ENCODE data around the gene ZDHHC20. TPM values are rescaled to one million over a fixed set of nuclear protein-coding genes. Genes with fewer than 3 reads are reported as not detected.
"Not testable (repeated sequence)": the region's sequence is repeated elsewhere in the genome, so short reads cannot be mapped to it uniquely, and the experiment has no call there.

Gene ZDHHC20
- total RNA-seq, 1 experiment from 2014 or later, result 102 TPM

DNA sequence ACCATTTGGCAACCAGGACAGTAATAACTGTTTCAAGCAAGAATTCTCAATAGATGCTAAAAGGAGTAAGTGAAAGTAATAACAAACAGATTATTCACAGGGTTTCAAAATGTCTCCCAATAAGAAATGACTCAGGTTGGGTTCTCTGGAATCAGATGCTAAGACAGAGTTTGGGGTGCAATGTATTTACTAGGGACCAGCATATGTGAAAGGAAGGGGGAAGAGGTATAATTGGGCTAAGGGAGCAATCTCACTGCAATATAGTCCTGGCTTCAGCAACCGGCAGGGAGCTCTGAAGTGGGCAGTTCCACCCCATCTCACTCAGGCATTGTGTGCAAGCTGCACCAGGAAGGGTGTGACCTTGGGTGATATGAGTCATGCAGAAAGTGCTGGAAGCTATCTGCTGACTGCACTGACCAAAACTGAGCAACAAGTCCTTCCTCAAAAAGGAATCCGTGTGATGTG lies 23.4 kb downstream of the ZDHHC20 start:
- peak; percentile 88 for DNase-seq (ENCODE audit: low read depth)

DNA sequence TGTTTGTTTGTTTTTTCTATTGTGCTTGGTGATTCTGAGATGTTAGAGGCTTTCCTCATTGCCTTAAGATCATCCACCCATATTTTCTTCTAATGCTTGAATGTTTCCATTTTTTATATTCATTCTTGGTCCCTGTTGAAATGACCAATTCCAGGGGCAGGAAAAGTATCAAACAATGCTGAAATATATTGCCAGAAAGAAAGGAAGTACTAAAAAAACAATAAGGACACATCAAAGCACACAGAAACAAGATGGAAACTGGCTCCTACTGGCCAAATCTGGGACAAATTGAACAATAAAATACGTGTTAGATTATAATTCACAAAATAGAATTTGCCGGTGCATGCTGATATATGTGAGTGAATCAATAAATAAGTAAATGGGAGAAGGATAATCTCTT lies 23.9 kb downstream of the ZDHHC20 start:
- DNase-seq (ENCODE audit: low read depth), result no peak

DNA sequence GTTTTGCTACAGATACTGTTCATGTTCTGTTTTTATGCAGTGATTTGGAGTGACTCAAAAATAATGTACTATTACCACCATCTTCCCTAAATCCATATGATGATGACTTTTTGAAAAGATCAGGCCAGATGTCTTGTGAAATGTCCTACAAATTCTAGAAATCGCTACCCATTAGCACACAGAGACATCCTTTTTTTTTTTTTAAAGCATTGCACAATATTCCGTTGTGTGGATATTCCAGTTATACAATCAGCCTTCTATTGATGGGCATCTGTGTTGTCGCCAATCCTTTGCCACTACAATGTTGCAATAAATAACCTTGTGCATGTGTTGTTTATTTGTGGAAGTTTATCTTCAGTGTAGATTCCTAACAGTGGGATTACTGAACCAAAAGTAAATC lies 24.5 kb downstream of the ZDHHC20 start:
- no peak for DNase-seq (ENCODE audit: low read depth)

DNA sequence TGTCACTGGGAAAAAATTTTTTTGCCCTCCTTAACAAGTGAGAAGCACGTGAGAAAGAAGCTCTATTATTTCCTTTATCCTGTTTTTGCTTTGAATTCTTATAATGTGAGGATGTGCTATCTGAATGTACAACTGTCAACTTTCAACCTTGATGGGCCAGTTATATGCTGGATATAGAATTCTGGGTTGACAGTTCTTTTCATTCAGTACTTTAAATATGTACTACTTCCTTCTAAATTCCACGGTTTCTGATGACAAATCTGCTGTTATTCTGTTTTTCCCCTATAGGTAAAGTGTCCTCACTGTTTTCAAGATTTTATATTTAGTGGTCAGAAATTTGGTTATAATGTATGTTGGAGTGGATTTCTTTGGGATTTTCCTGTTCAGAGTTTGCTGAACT lies 29.9 kb downstream of the ZDHHC20 start:
- no peak for DNase-seq (ENCODE audit: low read depth)

DNA sequence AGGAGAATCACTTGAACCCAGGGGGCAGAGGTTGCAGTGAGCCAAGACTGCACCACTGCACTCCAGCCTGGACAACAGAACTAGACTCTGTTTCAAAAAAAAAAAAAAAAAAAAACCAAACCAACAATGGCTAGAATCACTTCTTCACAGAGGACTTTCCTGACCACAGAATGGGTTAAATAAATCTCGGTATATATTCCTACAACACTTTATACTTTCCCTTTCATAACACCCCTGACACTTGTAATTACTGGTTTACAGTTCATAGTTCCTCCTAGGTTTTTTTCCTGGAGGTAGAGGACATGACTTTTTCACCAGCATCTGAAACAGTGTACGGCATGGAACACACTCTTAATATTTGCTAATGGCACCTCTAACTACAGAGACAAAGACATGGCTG lies 31.4 kb downstream of the ZDHHC20 start:
- DNase-seq (ENCODE audit: low read depth), result no peak

DNA sequence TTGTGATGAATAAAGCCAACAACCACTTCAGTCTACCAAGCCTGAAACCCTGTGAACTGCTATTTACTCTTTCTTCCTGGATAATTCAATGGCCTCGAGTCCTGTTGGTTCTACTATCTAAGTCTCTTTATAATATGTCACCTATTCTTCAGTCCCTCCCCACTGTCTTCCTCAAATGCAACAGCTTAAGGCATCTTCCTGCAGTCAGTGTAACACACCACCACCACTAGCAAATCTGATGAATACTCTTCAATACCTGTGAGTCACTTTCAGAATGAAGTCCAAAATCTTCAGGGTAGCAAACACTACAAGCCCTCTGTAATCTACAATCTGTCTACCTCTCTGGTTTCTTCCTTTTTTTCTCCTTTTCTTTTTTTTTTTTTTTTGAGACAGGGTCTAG lies 32.9 kb downstream of the ZDHHC20 start:
- DNase-seq (ENCODE audit: low read depth), result no peak

DNA sequence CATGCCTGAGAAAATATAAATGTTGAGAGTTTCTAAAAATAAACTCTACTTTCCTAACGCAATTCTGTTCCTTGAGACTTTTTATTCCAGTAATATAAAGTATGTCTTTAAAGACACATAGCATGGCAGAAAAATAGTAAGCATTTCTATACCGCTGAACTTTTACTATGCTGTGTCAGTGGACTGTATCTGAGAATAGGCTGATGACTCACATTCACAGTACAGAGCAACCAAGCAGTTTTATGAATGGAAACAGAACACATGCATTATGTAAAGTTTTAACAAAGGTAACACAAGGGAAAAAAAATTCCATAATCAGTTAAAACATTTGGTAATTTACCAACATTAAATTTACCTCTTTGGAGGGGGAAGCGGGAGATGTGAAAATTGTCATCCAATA lies 38.4 kb downstream of the ZDHHC20 start:
- peak; percentile 37 for DNase-seq (ENCODE audit: low read depth)

DNA sequence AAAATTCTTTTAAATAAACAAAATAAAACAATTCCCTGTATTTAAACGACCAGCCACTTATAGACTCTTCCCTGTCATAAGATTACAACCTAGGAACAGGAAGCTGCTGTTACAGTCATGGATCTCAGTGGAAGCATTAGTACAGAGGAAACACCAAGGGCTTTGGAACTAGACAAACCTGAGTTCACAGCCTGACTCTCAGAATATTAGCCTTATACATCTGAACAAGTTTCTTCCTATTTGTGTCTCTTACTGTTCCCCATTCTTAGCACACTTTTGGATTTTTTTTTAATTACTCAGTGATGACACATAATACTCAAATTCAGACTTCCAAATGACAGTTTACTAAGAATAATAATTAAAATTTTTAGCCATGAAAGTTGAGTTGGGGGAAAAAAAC lies 46.1 kb downstream of the ZDHHC20 start:
- peak; percentile 10 for DNase-seq (ENCODE audit: low read depth)

DNA sequence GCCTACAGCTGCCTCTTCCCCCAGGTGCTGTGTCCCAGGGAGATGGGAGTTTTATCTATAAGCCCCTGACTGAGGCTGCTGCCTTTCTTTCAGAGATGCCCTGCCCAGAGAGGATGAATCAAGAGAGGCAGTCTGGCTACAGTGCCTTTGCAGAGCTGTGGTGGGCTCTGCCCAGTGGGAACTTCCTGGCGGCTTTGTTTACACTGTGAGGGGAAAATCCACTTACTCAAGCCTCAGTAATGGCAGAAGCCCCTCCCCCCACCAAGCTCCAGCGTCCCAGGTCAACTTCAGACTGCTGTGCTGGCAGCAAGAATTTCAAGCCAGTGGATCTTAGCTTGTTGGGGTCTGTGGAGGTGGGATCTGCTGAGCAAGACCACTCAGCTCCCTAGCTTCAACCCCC lies 48.6 kb downstream of the ZDHHC20 start:
- peak; percentile 9 for DNase-seq (ENCODE audit: low read depth)

DNA sequence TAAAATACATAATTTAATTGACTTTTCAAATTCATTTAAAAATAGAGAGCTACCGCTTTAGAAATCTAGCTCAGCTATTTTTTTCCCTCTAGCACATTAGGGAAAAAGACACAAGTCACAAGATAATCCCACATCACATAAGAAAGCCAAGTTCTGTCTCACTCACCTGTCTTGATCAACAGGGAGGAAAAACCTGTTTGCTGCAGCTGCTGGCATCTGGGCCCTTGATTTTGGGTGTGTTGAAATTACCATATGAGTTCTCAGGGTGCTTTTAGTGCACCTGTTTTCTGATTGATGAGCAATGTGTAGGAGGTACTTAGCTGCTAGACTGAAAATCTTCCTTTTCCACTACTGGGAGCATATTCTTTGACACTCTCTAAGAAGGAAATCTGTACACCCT lies 53.8 kb downstream of the ZDHHC20 start:
- no peak for DNase-seq (ENCODE audit: low read depth)

DNA sequence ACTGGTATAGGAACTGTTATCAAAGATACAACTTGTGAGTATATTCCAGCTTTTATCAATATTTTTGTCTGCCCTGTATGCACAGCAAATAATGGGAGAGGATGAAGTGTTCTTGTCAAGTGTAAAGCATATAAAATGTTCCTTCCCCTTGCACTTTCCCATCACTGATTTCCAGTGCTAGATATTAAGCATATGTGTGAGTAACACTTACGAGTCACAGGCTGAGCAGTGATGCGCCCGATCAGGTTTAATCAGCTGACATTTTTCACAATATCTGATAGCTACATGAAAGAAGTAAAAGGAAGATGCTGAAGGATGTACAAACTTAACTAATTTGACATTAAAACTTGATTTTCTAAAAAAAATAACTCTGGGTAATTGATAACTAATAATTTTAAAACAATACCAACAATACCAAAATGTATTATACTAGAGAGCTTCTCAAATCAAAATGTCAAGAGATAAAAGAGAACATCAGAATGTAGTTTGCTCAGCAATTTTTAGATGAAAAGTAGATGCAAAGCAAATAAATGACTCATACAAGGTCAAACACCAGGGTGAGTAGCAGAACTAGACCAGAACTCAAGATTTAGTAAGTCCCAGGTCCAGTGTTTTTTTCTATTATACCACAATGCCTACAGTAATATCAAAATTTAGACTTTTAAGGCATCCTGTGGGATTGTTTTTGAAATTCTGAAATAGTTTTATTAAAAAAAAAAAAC lies 56.4 kb downstream of the ZDHHC20 start:
- DNase-seq (ENCODE audit: low read depth), result peak; percentile 42

DNA sequence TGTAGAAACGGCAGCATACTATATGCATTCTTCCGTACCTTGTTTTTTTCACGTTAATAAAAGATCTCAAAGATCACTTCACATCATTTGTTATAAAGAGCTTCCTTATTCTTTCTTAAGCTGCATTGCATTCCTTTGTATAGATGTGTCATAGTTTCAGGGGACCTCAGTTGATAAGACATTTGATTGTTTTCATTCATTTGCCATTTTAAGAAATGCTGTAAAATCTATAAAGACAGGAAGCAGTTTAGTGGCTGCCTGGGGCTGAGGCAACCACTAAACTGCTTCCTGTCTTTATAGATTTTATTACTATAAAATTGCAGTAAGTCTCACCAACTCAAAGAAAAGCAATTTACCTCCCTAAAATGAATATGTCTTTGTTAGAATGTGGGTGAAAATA lies 59.4 kb downstream of the ZDHHC20 start:
- peak; percentile 43 for DNase-seq (ENCODE audit: low read depth)

DNA sequence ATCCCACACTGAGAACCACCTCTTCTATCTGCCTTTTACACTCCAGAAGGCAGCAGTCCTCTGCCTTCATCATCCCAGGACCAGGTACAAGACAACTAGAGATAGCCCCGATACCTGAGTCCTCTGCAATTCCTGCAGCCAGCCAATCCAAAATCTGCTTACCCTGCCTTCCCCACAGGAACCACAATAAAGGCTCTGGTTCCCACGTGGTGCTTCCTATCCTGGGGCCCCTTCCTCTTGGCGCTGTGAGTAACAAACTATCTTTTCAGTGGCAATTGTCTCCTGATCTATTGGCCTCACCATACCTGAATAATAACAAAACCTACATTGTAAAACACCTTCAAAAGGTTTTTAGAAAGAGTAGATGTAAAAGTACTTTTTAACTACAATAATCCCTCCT lies 63.1 kb downstream of the ZDHHC20 start:
- DNase-seq (ENCODE audit: low read depth), result no peak

DNA sequence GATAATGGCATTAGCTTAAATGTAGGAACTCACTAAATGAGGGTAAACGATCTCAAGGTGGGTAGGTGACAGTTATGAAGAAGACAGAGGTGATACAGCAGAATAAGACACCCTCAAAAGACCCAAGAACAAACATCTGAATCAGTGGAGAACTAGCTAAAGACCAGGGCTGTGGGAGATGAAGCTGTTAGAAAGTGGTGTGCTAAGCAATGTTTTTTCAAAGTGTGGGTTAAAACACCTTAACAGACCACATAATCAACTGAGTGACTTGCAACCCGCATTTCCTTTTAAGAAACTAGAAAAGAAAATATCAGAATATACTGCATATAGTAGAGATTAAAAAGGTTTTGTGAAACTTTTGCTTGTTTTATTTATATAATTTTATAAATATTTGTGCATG lies 70.0 kb downstream of the ZDHHC20 start:
- no peak for DNase-seq (ENCODE audit: low read depth)

DNA sequence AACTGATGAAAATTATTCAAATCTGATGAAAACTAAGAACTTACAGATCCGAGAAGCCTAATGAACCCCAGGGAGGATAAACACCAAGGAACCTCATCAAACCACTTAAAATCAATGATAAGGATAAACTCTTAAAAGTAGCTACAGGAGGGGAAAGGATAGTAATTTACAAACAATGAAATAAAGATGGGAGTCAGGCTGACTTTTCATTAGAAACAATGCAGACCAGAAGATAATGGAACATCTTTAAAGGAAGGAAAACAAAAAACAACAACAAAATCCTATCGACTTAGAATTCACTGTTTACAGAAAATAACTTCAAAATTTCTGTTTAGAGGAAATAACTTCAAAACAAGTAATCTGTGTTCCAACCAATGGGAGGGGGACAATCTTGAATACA lies 73.4 kb downstream of the ZDHHC20 start:
- no peak for DNase-seq (ENCODE audit: low read depth)

DNA sequence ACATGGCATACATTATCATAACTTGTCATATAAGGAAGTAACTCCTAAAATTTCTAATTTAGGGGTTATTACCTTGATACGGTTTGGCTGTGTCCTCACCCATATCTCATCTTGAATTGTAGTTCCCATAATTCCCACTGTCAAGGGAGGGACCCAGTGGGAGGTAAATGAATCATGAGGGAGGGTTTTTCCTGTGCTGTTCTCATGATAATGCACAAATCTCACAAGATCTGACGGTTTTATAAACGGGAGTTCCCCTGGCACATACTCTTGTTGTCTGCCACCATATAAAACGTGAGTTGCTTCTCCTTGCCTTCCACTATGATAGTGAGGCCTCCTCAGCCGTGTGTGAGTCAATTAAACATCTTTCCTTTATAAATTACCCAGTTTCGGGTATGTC lies 76.0 kb downstream of the ZDHHC20 start:
- DNase-seq (ENCODE audit: low read depth), result no peak

DNA sequence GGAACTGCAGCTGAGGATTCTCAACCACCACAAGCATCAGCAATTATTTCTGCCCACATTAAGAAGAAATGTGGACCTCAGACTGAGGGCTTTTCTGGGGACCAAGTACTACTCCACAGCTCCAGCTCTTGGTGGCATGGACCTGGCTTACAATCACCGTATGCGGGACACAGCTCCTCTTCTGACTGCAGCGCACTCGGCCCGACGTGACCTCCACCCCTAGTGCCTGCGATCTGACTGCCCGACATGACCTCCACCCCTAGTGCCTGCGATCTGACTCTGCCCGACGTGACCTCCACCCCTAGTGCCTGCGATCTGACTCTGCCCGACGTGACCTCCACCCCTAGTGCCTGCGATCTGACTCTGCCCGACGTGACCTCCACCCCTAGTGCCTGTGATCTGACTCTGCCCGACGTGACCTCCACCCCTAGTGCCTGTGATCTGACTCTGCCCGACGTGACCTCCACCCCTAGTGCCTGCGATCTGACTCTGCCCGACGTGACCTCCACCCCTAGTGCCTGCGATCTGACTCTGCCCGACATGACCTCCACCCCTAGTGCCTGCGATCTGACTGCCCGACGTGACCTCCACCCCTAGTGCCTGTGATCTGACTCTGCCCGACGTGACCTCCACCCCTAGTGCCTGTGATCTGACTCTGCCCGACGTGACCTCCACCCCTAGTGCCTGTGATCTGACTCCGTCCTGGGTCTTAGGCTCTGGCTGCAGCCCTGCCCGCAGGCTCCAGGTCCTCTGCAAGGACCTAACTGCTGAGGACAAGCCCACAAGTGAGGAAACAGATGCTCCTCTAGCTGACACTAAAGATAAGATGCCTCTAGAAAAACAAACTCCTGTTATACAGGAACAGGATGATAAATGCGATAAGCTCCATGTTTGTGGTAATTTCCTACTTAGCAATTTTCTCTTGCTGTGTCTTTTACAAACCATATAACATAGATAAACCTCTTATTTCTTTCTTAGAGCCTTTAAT lies 81.8 kb downstream of the ZDHHC20 start:
- not testable (repeated sequence) for DNase-seq (ENCODE audit: low read depth)

DNA sequence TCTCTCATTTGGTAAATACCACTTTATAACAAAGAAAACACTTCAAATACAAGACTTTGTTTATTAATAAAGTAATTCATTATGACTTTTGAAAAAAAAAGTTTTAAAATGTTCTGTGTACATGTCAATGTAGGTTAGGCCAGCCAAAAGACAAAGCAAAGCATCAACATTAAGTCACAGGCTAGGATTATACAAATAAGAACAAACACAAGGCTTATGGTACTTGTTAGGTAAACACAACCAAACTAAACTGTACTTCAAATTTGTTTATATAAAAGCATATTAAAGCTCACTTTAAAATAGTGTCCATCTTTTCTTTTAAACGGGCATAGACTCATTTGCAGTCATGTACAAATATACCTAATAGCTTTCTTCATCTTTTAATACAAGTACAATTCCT lies 86.6 kb downstream of the ZDHHC20 start:
- DNase-seq (ENCODE audit: low read depth), result no peak

DNA sequence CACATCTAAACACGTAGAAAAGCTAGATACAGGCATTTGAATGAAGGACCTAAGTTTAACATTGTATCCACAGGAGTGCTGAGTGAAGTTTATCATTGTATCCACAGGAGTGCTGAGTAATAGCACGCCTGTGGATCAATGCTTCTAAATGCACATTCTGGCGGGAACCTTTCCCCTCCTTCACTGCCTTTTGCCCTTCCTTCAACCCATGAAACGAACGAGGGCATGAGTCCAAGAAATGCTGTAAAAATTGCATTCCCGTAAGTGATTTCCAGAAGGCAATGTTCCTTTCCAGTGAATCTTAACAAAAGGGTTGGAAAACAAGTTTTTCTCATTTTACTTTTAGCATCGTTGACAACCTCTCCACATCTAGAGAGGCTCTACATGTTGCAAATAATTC lies 88.1 kb downstream of the ZDHHC20 start:
- DNase-seq (ENCODE audit: low read depth), result no peak

DNA sequence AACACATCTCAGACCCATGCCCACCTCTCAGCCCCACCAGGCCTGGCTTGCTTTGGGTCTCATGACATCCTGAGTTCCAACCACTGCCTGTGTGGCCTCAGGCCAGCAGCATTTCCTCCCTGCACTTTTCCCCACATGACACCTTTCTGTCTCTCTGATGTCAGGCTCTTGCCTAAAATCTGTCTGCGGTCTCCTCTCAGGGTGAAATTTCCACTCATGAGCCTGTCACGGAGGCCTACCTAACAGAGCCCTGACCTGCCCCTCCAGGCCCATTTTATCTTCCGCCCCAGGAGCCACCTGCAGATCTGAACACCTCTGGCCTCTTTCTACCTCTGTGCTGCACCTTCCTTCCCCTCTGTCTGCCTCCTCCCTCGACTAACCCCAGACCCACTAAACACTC lies 93.5 kb downstream of the ZDHHC20 start:
- no peak for DNase-seq (ENCODE audit: low read depth)

DNA sequence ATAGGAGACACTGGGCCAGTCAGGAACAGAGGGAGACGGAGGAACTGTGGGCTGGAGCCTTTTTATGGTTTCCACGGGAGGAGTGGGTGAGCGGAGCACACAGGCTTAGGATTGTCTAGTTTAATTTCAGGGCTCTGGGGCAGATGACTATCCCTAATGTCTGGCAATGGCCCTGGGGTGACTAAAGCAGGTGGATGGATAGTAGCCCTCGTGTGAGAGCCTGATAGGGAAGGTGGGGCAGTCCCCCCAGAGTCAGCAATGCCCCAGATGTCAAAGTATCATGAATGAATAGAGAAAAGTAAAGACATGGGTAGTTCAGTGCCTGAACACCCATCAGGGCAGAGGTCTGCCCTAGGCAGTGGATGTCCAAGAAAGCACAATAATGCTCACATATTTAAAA lies 94.2 kb downstream of the ZDHHC20 start:
- no peak for DNase-seq (ENCODE audit: low read depth)

DNA sequence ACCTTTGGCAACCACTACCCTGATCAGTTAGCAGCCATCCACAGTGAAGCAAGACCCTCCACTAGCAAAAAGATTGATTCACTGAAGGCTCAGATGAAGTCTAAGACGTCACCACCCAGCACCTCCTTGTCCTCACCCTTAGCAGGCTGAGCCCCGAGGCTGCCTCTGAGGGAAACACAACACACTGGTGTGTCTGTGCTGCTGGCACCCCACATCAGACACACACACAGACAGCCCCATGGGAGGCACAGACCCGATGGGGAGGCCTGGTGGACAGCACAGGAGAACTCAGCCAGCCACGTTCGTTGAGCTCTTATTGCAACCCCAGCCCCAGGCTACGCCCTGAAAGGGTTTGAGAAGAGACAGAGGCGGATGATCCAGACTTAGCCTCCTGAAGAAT lies 94.7 kb downstream of the ZDHHC20 start:
- DNase-seq (ENCODE audit: low read depth), result no peak

DNA sequence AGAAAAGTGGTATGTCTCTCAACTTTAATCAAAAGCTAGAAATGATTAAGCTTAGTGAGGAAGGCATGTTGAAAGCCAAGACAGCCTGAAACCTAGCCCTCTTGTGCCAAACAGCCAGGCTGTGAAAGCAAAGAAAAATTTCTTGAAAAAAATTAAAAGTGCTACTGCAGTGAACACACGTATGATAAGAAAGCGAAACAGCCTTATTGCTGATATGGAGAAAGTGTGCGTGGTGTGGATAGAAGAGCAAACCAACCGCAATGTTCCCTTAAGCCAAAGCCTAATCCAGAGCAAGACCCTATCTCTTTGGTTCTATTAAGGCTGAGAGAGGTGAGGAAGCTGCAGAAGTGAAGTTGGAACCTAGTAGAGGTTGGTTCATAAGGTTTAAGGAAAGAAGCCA lies 96.4 kb downstream of the ZDHHC20 start:
- DNase-seq (ENCODE audit: low read depth), result no peak
